Measurements from ENCODE around the gene DGCR6L. TPM values are rescaled to one million over a fixed set of nuclear protein-coding genes. Genes with fewer than 3 reads are reported as not detected.

The DGCR6L gene
- total RNA-seq, 1 experiment from 2014 or later, result 38.6 TPM

- Histone ChIP-seq H2BK12ac (ENCODE audit: insufficient read length, low read depth, low read length) (no peak overlapping the region), H3K9me3 (ENCODE audit: control insufficient read depth, low read depth, low read length) (no peaks in the 10 kb centered on the region), H2BK5ac (ENCODE audit: insufficient read length, low read length) (no peak overlapping the region), H2AFZ (ENCODE audit: low read length) (no peak overlapping the region), H4K20me1 (ENCODE audit: control insufficient read depth, insufficient read depth, insufficient read length) (no peaks in the 10 kb centered on the region), H2BK15ac (ENCODE audit: low read depth, low read length) (no peak overlapping the region), H3K4me2 (ENCODE audit: insufficient read depth, insufficient read length, low read length) (no peak overlapping the region), H3K27ac (ENCODE audit: insufficient read length, low read depth, low read length) (no peak overlapping the region), H3K4ac (ENCODE audit: low read depth, low read length) (no peak overlapping the region), H3K9ac (ENCODE audit: extremely low read depth, insufficient read length, low read length) (no peak overlapping the region), H3K23me2 (ENCODE audit: insufficient read length, low read depth, low read length, poor library complexity, severe bottlenecking) (no peaks in the 10 kb centered on the region), H4K91ac (ENCODE audit: insufficient read length, low read depth, low read length) (no peak overlapping the region), H3T11ph (ENCODE audit: low read length) (no peak overlapping the region), H3K79me1 (ENCODE audit: insufficient read depth, low read depth, low read length, poor library complexity, severe bottlenecking) (no peaks in the 10 kb centered on the region), H3K56ac (ENCODE audit: insufficient read length, low read depth, low read length) (no peak overlapping the region), H3K4me1 (ENCODE audit: insufficient read depth, low read length) (no peaks in the 10 kb centered on the region), H3K14ac (ENCODE audit: insufficient read depth, low read length) (no peak overlapping the region), H2BK120ac (ENCODE audit: low read depth, low read length, poor library complexity, severe bottlenecking) (no peak overlapping the region), H3K27me3 (ENCODE audit: insufficient read depth, low read length) (no peaks in the 10 kb centered on the region), H3K18ac (ENCODE audit: insufficient read length, low read depth, low read length) (no peak overlapping the region), H4K5ac (ENCODE audit: insufficient read length, low read depth, low read length) (no peak overlapping the region), H3K79me2 (ENCODE audit: insufficient read depth, low read length) (no peaks in the 10 kb centered on the region), H2BK20ac (ENCODE audit: low read depth, low read length, poor library complexity, severe bottlenecking) (no peak overlapping the region), H2AK5ac (ENCODE audit: insufficient read length, low read length) (no peak overlapping the region), H3K23ac (ENCODE audit: insufficient read length, low read depth, low read length) (no peak overlapping the region), H4K8ac (replicated peaks; ENCODE audit: insufficient read length, low read depth, low read length) (no peak overlapping the region)
- TF ChIP-seq, protein P1, sequence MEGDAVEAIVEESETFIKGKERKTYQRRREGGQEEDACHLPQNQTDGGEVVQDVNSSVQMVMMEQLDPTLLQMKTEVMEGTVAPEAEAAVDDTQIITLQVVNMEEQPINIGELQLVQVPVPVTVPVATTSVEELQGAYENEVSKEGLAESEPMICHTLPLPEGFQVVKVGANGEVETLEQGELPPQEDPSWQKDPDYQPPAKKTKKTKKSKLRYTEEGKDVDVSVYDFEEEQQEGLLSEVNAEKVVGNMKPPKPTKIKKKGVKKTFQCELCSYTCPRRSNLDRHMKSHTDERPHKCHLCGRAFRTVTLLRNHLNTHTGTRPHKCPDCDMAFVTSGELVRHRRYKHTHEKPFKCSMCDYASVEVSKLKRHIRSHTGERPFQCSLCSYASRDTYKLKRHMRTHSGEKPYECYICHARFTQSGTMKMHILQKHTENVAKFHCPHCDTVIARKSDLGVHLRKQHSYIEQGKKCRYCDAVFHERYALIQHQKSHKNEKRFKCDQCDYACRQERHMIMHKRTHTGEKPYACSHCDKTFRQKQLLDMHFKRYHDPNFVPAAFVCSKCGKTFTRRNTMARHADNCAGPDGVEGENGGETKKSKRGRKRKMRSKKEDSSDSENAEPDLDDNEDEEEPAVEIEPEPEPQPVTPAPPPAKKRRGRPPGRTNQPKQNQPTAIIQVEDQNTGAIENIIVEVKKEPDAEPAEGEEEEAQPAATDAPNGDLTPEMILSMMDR (conservative IDR thresholded peaks at IDR 0.05), result no peak
- Mint-ChIP-seq H3K4me3 (peak overlapping the region in 1 of 2 experiments; percentile 17; a peak in 1 of 5 replicates), H3K9me3 (no peaks in the 10 kb centered on the region), H3K27me3 (ENCODE audit: low read depth) (peaks cover 17% of the 10 kb centered on the region), H3K36me3 (ENCODE audit: insufficient read depth in 1 of 3, low read depth in 3 of 3) (no peaks in the 10 kb centered on the region), H3K27ac (no peak overlapping the region), H3K4me1 (peaks cover 0 to 3% of the 10 kb centered on the region in 2 experiments; a peak in 1 of 4 replicates)
- DNase-seq, result no peak
- no CpG with 5 or more reads among the region's 11 CpGs for WGBS (ENCODE audit: extremely low coverage, insufficient read length, low lambda C conversion rate)
Measured at GRCh38 chr22:20291604-20292063, 28.2 kb downstream of the DGCR6L start.

Data from H9 (cell line).